WTC11 (cell line): ENCODE results near the gene HOXB5.

Experiments used
- CBFB ChIP-seq: sonication (generic); formaldehyde crosslinking; IDR thresholded peaks from 2 replicates; pipeline ENCODE4 v1.8.1; 2022; ENCODE audit warnings: mild to moderate bottlenecking, low read depth, missing genetic modification reagents
- CTCF ChIP-seq: fragments of 200-600 bp; IDR thresholded peaks from 2 replicates; pipeline ENCODE4 v1.8.0; 2022; ENCODE audit warnings: antibody characterized with exemption
- E2F1 ChIP-seq: sonication (generic); formaldehyde crosslinking; IDR thresholded peaks from 2 replicates; pipeline ENCODE4 v1.8.0; 2022; ENCODE audit warnings: mild to moderate bottlenecking, missing genetic modification reagents
- ESRRA ChIP-seq: sonication (generic); formaldehyde crosslinking; IDR thresholded peaks from 2 replicates; pipeline ENCODE4 v1.8.1; 2022; ENCODE audit warnings: mild to moderate bottlenecking, missing genetic modification reagents, borderline replicate concordance

GRCh38 chr17:48588074-48588415 is 5.5 kb downstream of the HOXB5 start:
- TF ChIP-seq CBFB (CRISPR knock-in tag): no peak
- no peak for TF ChIP-seq CTCF
- TF ChIP-seq ESRRA (CRISPR knock-in tag): no peak
- no peak for TF ChIP-seq E2F1 (CRISPR knock-in tag)
